Measurements from ENCODE around the gene PRORP. TPM values are rescaled to one million over a fixed set of nuclear protein-coding genes. Genes with fewer than 3 reads are reported as not detected.

PRORP gene
- total RNA-seq, 5 donors from 2014 or later (not counting 1 experiment from before 2014, with no cell fraction given), result 31.9 to 43.3 (median 35.9) TPM

DNA sequence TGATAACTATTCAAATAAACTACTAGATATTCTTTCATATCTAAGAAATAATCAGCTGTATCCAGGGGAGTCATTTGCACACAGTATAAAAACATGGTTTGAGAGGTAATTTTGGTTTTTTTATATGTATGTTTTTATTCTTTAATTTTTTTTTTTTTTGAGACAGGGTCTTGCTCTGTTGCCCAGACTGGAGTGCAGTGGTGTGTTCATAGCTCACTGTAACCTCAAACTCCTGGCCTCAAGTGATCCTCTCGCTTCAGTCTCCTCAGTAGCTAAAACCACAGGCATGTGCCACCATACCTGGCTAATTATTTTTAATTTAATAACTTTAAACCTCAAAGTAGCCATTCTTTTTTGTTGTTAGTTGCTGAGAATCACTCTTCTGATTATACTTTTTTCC, 1.8 kb downstream of the PRORP start:
- Mint-ChIP-seq H3K27me3 (no peaks in the 10 kb centered on the region), H3K36me3 (peaks cover 27% of the 10 kb centered on the region), H3K27ac (peak overlapping the region; percentile 100), H3K4me3 (peak overlapping the region; percentile 98 to 99 (median 98)), H3K4me1 (peaks cover 73 to 77% (median 76%) of the 10 kb centered on the region in 3 donors), H3K9me3 (no peaks in the 10 kb centered on the region)
- Histone ChIP-seq H3K27ac (ENCODE audit: low read length) (no peak overlapping the region), H3K27me3 (replicated peaks in 1 of 2; ENCODE audit: control insufficient read depth in 2 of 2, extremely low read depth in 1 of 2, insufficient read depth in 2 of 2, low read length in 1 of 2) (no peaks in the 10 kb centered on the region), H3K9me3 (no peaks in the 10 kb centered on the region), H3K4me1 (ENCODE audit: control insufficient read depth in 1 of 2, extremely low read depth in 1 of 2, insufficient read depth in 2 of 2, low read length in 2 of 2) (peaks cover 15 to 44% of the 10 kb centered on the region in 2 experiments), H3K36me3 (ENCODE audit: control insufficient read depth in 2 of 2, extremely low read depth in 1 of 2, insufficient read depth in 1 of 2, low read length in 1 of 2) (peaks cover 0 to 18% of the 10 kb centered on the region in 2 donors), H3K4me3 (ENCODE audit: control insufficient read depth in 1 of 2, extremely low read depth in 1 of 2, low read length in 1 of 2) (no peak overlapping the region)
- no peak for ATAC-seq (replicated peaks in 1 of 4)
- ChIA-PET POLR2A (interaction anchor here (0.5 to 3.9 kb wide), 11 partner anchors 11 to 292 kb away, joined by 3 to 35 read pairs (median 3); partner anchors contain the start of genes NFKBIA (in 2 of the 2) and FAM177A1 (in 1 of the 2)), CTCF (interaction anchor here (0.5 to 3.1 kb wide), 10 partner anchors 11 to 352 kb away, joined by 3 to 26 read pairs (median 4); partner anchors contain the start of genes FAM177A1 (in 1 of the 2), NFKBIA (in 1 of the 2) and SRP54 (in 1 of the 2))
- WGBS (ENCODE audit: insufficient coverage), result no CpG with 5 or more reads among the region's 1 CpG
- DNase-seq, result no peak

DNA sequence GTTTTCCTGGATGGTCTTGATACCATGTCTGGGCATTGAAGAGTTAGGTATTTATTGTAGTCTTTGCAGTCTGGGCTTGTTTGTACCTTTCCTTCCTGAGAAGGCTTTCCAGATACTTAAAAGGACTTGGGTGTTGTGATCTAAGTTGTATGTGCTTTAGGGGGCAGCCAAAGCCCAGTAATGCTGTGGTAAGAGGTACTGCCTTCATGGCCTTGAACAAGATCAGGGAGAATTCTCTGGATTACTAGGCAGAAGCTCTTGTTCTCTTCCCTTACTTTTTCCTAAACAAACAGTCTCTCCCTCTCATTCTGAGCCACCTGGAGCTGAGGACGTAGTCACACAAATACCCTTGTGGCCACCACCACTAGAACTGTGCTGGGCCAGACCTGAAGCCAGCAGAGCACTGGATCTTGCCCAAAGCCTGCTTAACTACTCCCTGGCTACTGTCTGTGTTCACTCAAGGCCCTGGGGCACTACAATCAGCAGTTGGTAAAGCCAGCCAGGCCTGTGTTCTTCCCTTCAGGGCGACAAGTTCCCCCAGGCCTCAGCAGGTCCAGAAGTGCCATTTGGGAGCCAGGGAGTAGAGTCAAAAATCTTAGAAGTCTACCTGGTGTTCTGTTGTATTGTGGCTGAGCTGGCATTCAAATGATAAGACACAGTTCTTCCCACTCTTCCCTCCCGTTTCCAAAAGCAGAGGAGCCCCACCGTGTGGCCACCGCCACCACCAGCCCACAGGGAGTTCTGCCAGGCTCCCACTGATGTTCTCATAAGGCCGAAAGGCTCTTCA, 11.4 kb downstream of the PRORP start:
- peaks cover 12 to 33% of the 10 kb centered on the region in 2 donors for H3K36me3 ChIP-seq (ENCODE audit: control insufficient read depth in 2 of 2, extremely low read depth in 1 of 2, insufficient read depth in 1 of 2, low read length in 1 of 2)
- Mint-ChIP-seq H3K9me3 (peaks cover 0 to 4% (median 0%) of the 10 kb centered on the region in 3 donors), H3K4me1 (peaks cover 32 to 39% (median 35%) of the 10 kb centered on the region in 3 donors), H3K27ac (peak overlapping the region; percentile 60), H3K4me3 (no peak overlapping the region), H3K36me3 (peaks cover 39% of the 10 kb centered on the region), H3K27me3 (no peaks in the 10 kb centered on the region)
- 94% methylated on average over 3 of the region's 6 CpGs for WGBS (ENCODE audit: insufficient coverage)
- H3K9me3 ChIP-seq, result no peaks in the 10 kb centered on the region
- no peak overlapping the region for H3K4me3 ChIP-seq (ENCODE audit: control insufficient read depth in 1 of 2, extremely low read depth in 1 of 2, low read length in 1 of 2)
- DNase-seq (no peak), ATAC-seq (replicated peaks in 1 of 4) (no peak)
- no peaks in the 10 kb centered on the region for H3K27me3 ChIP-seq (replicated peaks in 1 of 2; ENCODE audit: control insufficient read depth in 2 of 2, extremely low read depth in 1 of 2, insufficient read depth in 2 of 2, low read length in 1 of 2)
- POLR2A ChIA-PET, result interaction anchor here in 1 of 2 donors (0.5 kb wide), 1 partner anchor 807 kb away, joined by 4 read pairs; no protein-coding TSS in a partner anchor
- no peak overlapping the region for H3K27ac ChIP-seq (ENCODE audit: low read length)
- CTCF ChIA-PET, result interaction anchor here in 1 of 2 donors (1.0 to 1.9 kb wide), 2 partner anchors 9 to 282 kb away, joined by 6 to 12 read pairs; no protein-coding TSS in a partner anchor
- H3K4me1 ChIP-seq (ENCODE audit: control insufficient read depth in 1 of 2, extremely low read depth in 1 of 2, insufficient read depth in 2 of 2, low read length in 2 of 2), result no peaks in the 10 kb centered on the region

DNA sequence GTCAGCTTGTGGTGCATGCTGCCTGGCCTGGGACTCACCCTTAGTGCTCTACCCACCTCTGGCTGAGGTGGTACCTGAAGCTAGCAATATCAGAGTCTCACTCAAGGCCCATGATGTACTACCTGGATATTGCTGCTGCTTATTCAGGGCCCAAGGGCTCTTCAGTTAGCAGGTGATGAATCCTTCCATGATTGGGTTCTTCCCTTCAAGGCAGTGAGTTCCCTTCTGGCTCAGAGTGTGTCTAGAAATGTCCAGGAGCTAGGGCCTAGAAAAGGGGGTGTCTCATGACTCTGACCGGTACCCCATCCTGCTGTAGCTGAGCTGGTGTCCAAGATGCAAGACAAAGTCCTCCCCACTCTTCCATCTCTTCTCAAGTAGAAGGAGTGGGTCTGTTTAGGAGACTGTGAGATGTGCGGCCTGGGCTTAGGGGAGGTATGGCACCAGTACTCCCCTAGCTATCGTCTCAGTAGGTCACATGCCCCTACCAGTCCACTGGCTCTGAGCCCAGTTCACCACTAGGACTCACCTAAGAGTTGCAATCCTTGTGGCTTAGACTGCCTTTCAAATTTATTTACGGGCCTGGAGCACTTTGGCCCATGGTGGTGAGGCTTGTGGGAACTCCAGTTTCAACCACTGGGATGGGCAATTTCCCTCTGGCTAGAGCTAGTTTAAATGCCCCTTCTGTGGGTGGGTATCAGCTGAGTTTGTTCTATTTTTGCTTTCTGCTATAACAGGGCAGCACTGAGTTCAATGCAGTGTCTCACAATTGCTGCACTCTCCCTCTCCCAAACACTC, 12.2 kb downstream of the PRORP start:
- Mint-ChIP-seq H3K27me3 (no peaks in the 10 kb centered on the region), H3K4me3 (no peak overlapping the region), H3K4me1 (peaks cover 28 to 32% (median 31%) of the 10 kb centered on the region in 3 donors), H3K9me3 (peaks cover 0 to 4% (median 0%) of the 10 kb centered on the region in 3 donors), H3K27ac (peak overlapping the region in 1 of 2 donors; percentile 60), H3K36me3 (peaks cover 34% of the 10 kb centered on the region)
- no CpG with 5 or more reads among the region's 4 CpGs for WGBS (ENCODE audit: insufficient coverage)
- no peaks in the 10 kb centered on the region for H3K4me1 ChIP-seq (ENCODE audit: control insufficient read depth in 1 of 2, extremely low read depth in 1 of 2, insufficient read depth in 2 of 2, low read length in 2 of 2)
- H3K36me3 ChIP-seq (ENCODE audit: control insufficient read depth in 2 of 2, extremely low read depth in 1 of 2, insufficient read depth in 1 of 2, low read length in 1 of 2), result peaks cover 12 to 30% of the 10 kb centered on the region in 2 donors
- no peaks in the 10 kb centered on the region for H3K9me3 ChIP-seq
- DNase-seq, result no peak
- no peak overlapping the region for H3K27ac ChIP-seq (ENCODE audit: low read length)
- CTCF ChIA-PET, result interaction anchor here in 1 of 2 donors (1.0 to 1.9 kb wide), 2 partner anchors 8 to 281 kb away, joined by 6 to 12 read pairs; no protein-coding TSS in a partner anchor
- POLR2A ChIA-PET, result no interaction called here
- ATAC-seq (replicated peaks in 1 of 4), result no peak
- H3K27me3 ChIP-seq (replicated peaks in 1 of 2; ENCODE audit: control insufficient read depth in 2 of 2, extremely low read depth in 1 of 2, insufficient read depth in 2 of 2, low read length in 1 of 2), result no peaks in the 10 kb centered on the region
- no peak overlapping the region for H3K4me3 ChIP-seq (ENCODE audit: control insufficient read depth in 1 of 2, extremely low read depth in 1 of 2, low read length in 1 of 2)

DNA sequence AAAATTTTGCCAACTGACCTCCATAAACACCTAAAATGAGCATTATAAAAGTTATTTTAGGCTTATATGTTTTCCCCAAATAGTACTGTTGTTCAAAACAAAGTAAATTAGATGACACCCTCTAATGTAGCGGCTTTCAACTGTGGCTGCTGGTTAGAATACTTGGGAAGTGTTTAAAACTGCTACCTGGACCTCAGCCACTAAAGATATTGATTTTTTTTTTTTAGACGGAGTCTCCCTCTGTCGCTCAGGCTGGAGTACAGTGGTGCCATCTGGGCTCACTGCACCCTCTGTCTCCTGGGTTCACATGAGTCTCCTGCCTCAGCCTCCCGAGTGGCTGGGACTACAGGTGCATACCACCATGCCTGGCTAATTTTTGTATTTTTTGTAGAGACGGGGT, 16.2 kb downstream of the PRORP start:
- POLR2A ChIA-PET, result no interaction called here
- H3K4me1 ChIP-seq (ENCODE audit: control insufficient read depth in 1 of 2, extremely low read depth in 1 of 2, insufficient read depth in 2 of 2, low read length in 2 of 2), result no peaks in the 10 kb centered on the region
- no peaks in the 10 kb centered on the region for H3K27me3 ChIP-seq (replicated peaks in 1 of 2; ENCODE audit: control insufficient read depth in 2 of 2, extremely low read depth in 1 of 2, insufficient read depth in 2 of 2, low read length in 1 of 2)
- DNase-seq, result no peak
- Mint-ChIP-seq H3K27me3 (no peaks in the 10 kb centered on the region), H3K36me3 (peaks cover 26% of the 10 kb centered on the region), H3K4me1 (peaks cover 28 to 35% (median 31%) of the 10 kb centered on the region in 3 donors), H3K9me3 (no peaks in the 10 kb centered on the region), H3K4me3 (no peak overlapping the region), H3K27ac (peak overlapping the region; percentile 35 to 46)
- no peaks in the 10 kb centered on the region for H3K9me3 ChIP-seq
- no peak overlapping the region for H3K4me3 ChIP-seq (ENCODE audit: control insufficient read depth in 1 of 2, extremely low read depth in 1 of 2, low read length in 1 of 2)
- CTCF ChIA-PET, result interaction anchor here (0.8 to 9.9 kb wide), 3 partner anchors 276 to 355 kb away, joined by 3 to 127 read pairs (median 5); no protein-coding TSS in a partner anchor
- no peak for ATAC-seq (replicated peaks in 1 of 4)
- peaks cover 8 to 17% of the 10 kb centered on the region in 2 donors for H3K36me3 ChIP-seq (ENCODE audit: control insufficient read depth in 2 of 2, extremely low read depth in 1 of 2, insufficient read depth in 1 of 2, low read length in 1 of 2)
- H3K27ac ChIP-seq (ENCODE audit: low read length), result no peak overlapping the region
- WGBS (ENCODE audit: insufficient coverage), result 93% methylated on average over 3 of the region's 5 CpGs

DNA sequence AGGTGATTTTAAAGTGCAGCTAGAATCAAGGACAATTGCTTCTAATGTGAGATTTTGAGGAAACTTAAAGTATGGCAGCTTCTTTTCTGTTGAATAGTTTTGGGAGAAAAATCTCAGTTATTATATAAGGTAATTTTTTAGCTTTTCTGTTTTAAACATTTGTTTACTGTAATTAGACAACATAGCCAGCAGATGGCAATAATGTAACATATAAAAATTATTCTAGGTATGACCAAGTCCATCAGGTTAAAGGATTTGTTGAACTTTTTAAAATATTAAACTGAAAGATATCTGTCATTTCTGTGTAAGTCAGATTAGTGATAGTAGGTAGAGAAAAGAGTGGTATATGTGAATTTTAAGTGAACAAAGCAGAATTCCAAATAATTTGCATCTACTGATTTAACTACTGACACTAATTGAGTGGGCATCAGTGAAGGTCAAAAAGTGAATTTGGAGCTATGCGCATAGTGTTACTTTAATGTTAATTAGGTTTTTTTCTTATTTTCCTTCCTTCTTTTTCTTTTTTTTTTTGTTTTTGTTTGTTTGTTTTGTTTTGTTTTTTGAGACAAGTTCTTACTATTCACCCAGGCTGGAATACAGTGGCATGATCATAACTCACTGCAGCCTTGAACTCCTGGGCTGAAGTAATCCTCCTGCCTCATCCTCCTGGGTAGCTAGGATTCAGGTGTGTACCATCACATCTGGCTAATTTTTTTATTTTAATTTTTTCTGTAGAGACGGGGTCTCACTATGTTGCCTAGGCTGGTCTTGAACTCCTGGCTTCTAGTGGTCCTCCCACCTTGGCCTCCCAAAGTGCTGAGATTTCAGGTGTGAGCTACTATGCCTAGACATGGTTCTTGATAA, 18.6 kb downstream of the PRORP start:
- Histone ChIP-seq H3K4me3 (ENCODE audit: control insufficient read depth in 1 of 2, extremely low read depth in 1 of 2, low read length in 1 of 2) (no peak overlapping the region), H3K36me3 (ENCODE audit: control insufficient read depth in 2 of 2, extremely low read depth in 1 of 2, insufficient read depth in 1 of 2, low read length in 1 of 2) (no peaks in the 10 kb centered on the region), H3K27me3 (replicated peaks in 1 of 2; ENCODE audit: control insufficient read depth in 2 of 2, extremely low read depth in 1 of 2, insufficient read depth in 2 of 2, low read length in 1 of 2) (no peaks in the 10 kb centered on the region), H3K27ac (ENCODE audit: low read length) (peak overlapping the region; percentile 44), H3K9me3 (no peaks in the 10 kb centered on the region), H3K4me1 (ENCODE audit: control insufficient read depth in 1 of 2, extremely low read depth in 1 of 2, insufficient read depth in 2 of 2, low read length in 2 of 2) (no peaks in the 10 kb centered on the region)
- H3K36me3 Mint-ChIP-seq, result peaks cover 17% of the 10 kb centered on the region
- WGBS (ENCODE audit: insufficient coverage), result no CpG with 5 or more reads among the region's 2 CpGs
- DNase-seq, result peak in 1 of 35 experiments; percentile 37
- H3K27ac Mint-ChIP-seq, result peak overlapping the region; percentile 35 to 80
- peak in 1 of 4 experiments; percentile 57 for ATAC-seq (replicated peaks in 1 of 4)
- CTCF ChIA-PET, result interaction anchor here (0.5 to 9.9 kb wide), 47 partner anchors 8 to 1456 kb away, joined by 3 to 127 read pairs (median 4); partner anchors contain the start of genes FAM177A1 (in 1 of the 2), PPP2R3C (in 1 of the 2), PRORP (in 1 of the 2) and PSMA6 (in 1 of the 2)
- H3K4me3 Mint-ChIP-seq, result no peak overlapping the region
- no peaks in the 10 kb centered on the region for H3K9me3 Mint-ChIP-seq
- POLR2A ChIA-PET, result interaction anchor here (0.6 to 2.2 kb wide), 13 partner anchors 34 to 832 kb away, joined by 3 to 18 read pairs (median 3); partner anchors contain the start of genes NFKBIA (in 2 of the 2) and FAM177A1 (in 1 of the 2)
- H3K4me1 Mint-ChIP-seq, result peaks cover 24 to 34% (median 24%) of the 10 kb centered on the region in 3 donors
- H3K27me3 Mint-ChIP-seq, result no peaks in the 10 kb centered on the region
